Retinal pigment epithelial cell (primary cell): ENCODE data around the gene GALNT17.

Experiments used
- DNase-seq: peaks from one replicate; pipeline ENCODE4 v3.0.0-alpha.2; 2010; ENCODE audit warnings: low read depth
- H3K4me3 ChIP-seq: 2 replicates; pipeline ENCODE4 v1.5.1; 2011; ENCODE audit warnings: mild to moderate bottlenecking, low read length, control low read depth, moderate library complexity
- CTCF ChIP-seq: conservative IDR thresholded peaks from 2 replicates; pipeline ENCODE4 v1.5.1; 2011; ENCODE audit warnings: low read depth, low read length, control low read depth, inconsistent platforms

GALNT17 gene

GRCh38 chr7:71372991-71373390, 241.0 kb downstream of the GALNT17 start:
- H3K4me3 ChIP-seq = no peak overlapping the region
- no peak for TF ChIP-seq CTCF
- DNase-seq = no peak

GRCh38 chr7:71377062-71377461, 245.1 kb downstream of the GALNT17 start:
- no peak overlapping the region for H3K4me3 ChIP-seq
- TF ChIP-seq CTCF = no peak
- no peak for DNase-seq

- no peak for TF ChIP-seq CTCF
Observed at GRCh38 chr7:71377469-71377868, 245.5 kb downstream of the GALNT17 start.

GRCh38 chr7:71384094-71384493, 252.2 kb downstream of the GALNT17 start:
- no peak for DNase-seq
- no peak overlapping the region for H3K4me3 ChIP-seq
- no peak for TF ChIP-seq CTCF

More at GRCh38 chr7:71377469-71377868, 245.5 kb downstream of the GALNT17 start:
- no peak overlapping the region for H3K4me3 ChIP-seq
- DNase-seq = no peak

- no peak for DNase-seq
- no peak for TF ChIP-seq CTCF
- H3K4me3 ChIP-seq = no peak overlapping the region
Observed at GRCh38 chr7:71385330-71385729, 253.4 kb downstream of the GALNT17 start.

- no peak for DNase-seq
- no peak for TF ChIP-seq CTCF
- H3K4me3 ChIP-seq = no peak overlapping the region
Observed at GRCh38 chr7:71386152-71386785, 254.3 kb downstream of the GALNT17 start.

GRCh38 chr7:71388181-71388580, 256.2 kb downstream of the GALNT17 start:
- DNase-seq = no peak
- no peak overlapping the region for H3K4me3 ChIP-seq
- no peak for TF ChIP-seq CTCF
